LNCAP (cell line): ENCODE results near the gene GLIS2.

Experiments used
- CTCF ChIP-seq: fragments of 450-650 bp; IDR thresholded peaks from 2 replicates; pipeline ENCODE4 v1.5.1; 2017; ENCODE audit warnings: mild to moderate bottlenecking

The GLIS2 gene

GRCh38 chr16:4315186-4316107, at the start of gene GLIS2:
TSS of gene GLIS2 (plus strand) at chr16:4316067. CDS start at chr16:4332281, 16,214 bp downstream.
- no peak for TF ChIP-seq CTCF

- TF ChIP-seq CTCF, result no peak
These were observed 49.5 kb upstream of the GLIS2 start for GRCh38 chr16:4266372-4266771.

- no peak for TF ChIP-seq CTCF
These were observed 45.8 kb upstream of the GLIS2 start for GRCh38 chr16:4270091-4270490.

GRCh38 chr16:4270595-4270994, 45.3 kb upstream of the GLIS2 start:
- no peak for TF ChIP-seq CTCF

GRCh38 chr16:4271176-4272113, 44.4 kb upstream of the GLIS2 start:
- TF ChIP-seq CTCF, result no peak

GRCh38 chr16:4272114-4272956, 43.5 kb upstream of the GLIS2 start:
- no peak for TF ChIP-seq CTCF

- no peak for TF ChIP-seq CTCF
These were observed 42.0 kb upstream of the GLIS2 start for GRCh38 chr16:4273858-4274311.
